ENCODE results near the gene NID2.
A peak's percentile ranks its signal among the peaks of the same experiment; 100 is the strongest.

DNA sequence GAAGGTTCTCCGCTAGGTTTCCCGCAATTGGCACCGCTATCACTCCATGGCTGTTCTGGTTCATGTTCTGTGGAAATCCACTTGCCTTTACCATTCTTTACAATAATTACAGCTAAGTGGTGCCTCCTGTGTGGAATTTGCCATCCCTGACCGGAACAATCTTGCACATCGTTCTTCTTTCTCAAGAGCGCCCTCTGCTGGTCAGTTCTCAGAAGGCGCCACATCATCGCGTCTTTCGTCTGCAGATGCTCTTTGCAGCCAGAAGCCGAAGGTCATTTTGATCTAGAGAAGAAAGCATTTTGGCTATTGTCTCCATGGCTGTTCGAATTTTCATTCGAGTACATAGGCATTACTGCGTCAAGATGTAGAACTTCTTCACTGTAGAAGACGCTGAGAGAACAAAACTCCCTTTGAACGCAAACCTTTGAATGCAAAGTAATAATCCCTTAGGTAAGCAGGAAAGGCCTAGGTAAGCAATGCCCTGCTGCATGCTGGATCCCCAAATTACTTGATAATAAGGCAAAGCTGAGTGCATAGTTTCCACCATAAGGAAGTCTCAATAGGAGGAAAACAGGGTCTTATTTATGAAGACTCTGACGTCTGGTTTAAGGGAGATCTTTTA, 89.7 kb downstream of the NID2 start:
- TF ChIP-seq EZH2 (IDR thresholded peaks at IDR 0.05; ENCODE audit: low read length, unreplicated experiment) (no peak), EZH2phosphoT487 (IDR thresholded peaks at IDR 0.05; ENCODE audit: borderline replicate concordance, low read length) (no peak)
- TF ChIP-seq, protein P1, sequence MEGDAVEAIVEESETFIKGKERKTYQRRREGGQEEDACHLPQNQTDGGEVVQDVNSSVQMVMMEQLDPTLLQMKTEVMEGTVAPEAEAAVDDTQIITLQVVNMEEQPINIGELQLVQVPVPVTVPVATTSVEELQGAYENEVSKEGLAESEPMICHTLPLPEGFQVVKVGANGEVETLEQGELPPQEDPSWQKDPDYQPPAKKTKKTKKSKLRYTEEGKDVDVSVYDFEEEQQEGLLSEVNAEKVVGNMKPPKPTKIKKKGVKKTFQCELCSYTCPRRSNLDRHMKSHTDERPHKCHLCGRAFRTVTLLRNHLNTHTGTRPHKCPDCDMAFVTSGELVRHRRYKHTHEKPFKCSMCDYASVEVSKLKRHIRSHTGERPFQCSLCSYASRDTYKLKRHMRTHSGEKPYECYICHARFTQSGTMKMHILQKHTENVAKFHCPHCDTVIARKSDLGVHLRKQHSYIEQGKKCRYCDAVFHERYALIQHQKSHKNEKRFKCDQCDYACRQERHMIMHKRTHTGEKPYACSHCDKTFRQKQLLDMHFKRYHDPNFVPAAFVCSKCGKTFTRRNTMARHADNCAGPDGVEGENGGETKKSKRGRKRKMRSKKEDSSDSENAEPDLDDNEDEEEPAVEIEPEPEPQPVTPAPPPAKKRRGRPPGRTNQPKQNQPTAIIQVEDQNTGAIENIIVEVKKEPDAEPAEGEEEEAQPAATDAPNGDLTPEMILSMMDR (conservative IDR thresholded peaks at IDR 0.05; ENCODE audit: low read depth, low read length) = peak; percentile 97

All from PC-3 (cell line).